Fibroblast of lung (primary cell): ENCODE results near the gene GABRG3.

Experiments used
- EZH2 ChIP-seq: IDR thresholded peaks from 2 replicates; pipeline ENCODE4 v1.5.1; 2012; ENCODE audit warnings: low read length, control low read depth, mild to moderate bottlenecking; ENCODE audit errors: missing control alignments
- TF ChIP-seq, protein P1 (sequence below), 2 donors: IDR thresholded peaks in 1 of 2; conservative IDR thresholded peaks in 1 of 2; 1 replicate in 1 of 2; 2 replicates in 1 of 2; pipeline ENCODE4 v1.5.1; 2011 to 2012; ENCODE audit warnings: low read length in 2 of 2, control low read depth in 1 of 2, inconsistent platforms in 1 of 2, low read depth in 1 of 2, mild to moderate bottlenecking in 1 of 2

DNA sequence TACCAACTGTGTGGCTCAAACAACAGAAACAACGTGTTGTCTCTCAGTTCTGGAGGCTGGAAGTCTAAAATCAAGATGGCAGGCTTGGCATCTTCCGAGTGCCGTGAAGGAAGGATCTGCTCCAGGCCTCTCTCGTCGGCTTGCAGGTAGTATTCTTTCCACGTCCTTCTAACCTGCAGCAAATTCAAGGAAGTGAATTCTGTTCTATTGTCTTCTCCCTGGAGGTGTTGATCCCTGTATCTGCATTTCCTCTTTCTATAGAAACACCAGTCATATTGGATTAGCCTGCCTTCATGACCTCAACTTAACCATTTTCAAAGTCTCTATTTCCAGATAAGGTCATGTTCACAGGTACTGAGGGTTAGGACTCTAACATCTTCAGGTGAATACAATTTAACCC, 512.1 kb downstream of the GABRG3 start:
- TF ChIP-seq, protein P1, sequence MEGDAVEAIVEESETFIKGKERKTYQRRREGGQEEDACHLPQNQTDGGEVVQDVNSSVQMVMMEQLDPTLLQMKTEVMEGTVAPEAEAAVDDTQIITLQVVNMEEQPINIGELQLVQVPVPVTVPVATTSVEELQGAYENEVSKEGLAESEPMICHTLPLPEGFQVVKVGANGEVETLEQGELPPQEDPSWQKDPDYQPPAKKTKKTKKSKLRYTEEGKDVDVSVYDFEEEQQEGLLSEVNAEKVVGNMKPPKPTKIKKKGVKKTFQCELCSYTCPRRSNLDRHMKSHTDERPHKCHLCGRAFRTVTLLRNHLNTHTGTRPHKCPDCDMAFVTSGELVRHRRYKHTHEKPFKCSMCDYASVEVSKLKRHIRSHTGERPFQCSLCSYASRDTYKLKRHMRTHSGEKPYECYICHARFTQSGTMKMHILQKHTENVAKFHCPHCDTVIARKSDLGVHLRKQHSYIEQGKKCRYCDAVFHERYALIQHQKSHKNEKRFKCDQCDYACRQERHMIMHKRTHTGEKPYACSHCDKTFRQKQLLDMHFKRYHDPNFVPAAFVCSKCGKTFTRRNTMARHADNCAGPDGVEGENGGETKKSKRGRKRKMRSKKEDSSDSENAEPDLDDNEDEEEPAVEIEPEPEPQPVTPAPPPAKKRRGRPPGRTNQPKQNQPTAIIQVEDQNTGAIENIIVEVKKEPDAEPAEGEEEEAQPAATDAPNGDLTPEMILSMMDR (conservative IDR thresholded peaks at IDR 0.05 in 1 of 2, IDR thresholded peaks at IDR 0.05 in 1 of 2; ENCODE audit: low read depth in 1 of 2, low read length in 2 of 2) = no peak
- TF ChIP-seq EZH2 = no peak
